T-helper 17 cell (primary cell): Measurements from ENCODE around the gene PARK7. TPM values are rescaled to one million over a fixed set of nuclear protein-coding genes. Genes with fewer than 3 reads are reported as not detected.

Experiments
- ATAC-seq: fragments of 150-1000 bp; cut with Tn5 transposase; 2 replicates; pipeline ENCODE4 v1.10.0; 2021; ENCODE audit warnings: mild to moderate bottlenecking, moderate library complexity
- DNase-seq, 3 donors: peaks; one replicate each; pipeline versions ENCODE4 v3.0.0 to v3.0.0-alpha.2; 2020 to 2021
- H3K9me3 ChIP-seq: one replicate; pipeline ENCODE4 v1.7.0; 2013; ENCODE audit warnings: low read length, mild to moderate bottlenecking; ENCODE audit not compliant: control insufficient read depth, poor library complexity, severe bottlenecking
- H3K27ac Mint-ChIP-seq: one replicate; pipeline ENCODE4 v1.8.0; 2022; ENCODE audit warnings: mild to moderate bottlenecking, moderate library complexity, mixed read lengths
- H3K27me3 Mint-ChIP-seq: one replicate; pipeline ENCODE4 v1.8.0; 2022; ENCODE audit warnings: mixed read lengths
- H3K36me3 Mint-ChIP-seq: one replicate; pipeline ENCODE4 v1.8.0; 2022; ENCODE audit warnings: low read depth, mixed read lengths
- H3K4me1 Mint-ChIP-seq: one replicate; pipeline ENCODE4 v1.8.0; 2022; ENCODE audit warnings: mild to moderate bottlenecking, mixed read lengths
- H3K4me3 Mint-ChIP-seq: one replicate; pipeline ENCODE4 v1.8.0; 2022; ENCODE audit warnings: mild to moderate bottlenecking, moderate library complexity, mixed read lengths
- total RNA-seq, 4 donors: library from RNA in 2 of 4; stranded (reverse) in 2 of 4; gene quantifications; one replicate each; pipeline ENCODE4 v1.2.3 and lab custom pipeline; 2022 to 2026

PARK7 gene
- total RNA-seq, 2 donors from 2014 or later, result 106 to 123 TPM

GRCh38 chr1:8011016-8011415 is 49.5 kb downstream of the PARK7 start:
- H3K9me3 ChIP-seq, result no peaks in the 10 kb centered on the region
- ATAC-seq (no peak), DNase-seq (no peak)
- Mint-ChIP-seq H3K4me3 (no peak overlapping the region), H3K27me3 (peaks cover 4% of the 10 kb centered on the region), H3K36me3 (no peaks in the 10 kb centered on the region), H3K27ac (no peak overlapping the region), H3K4me1 (peaks cover 2% of the 10 kb centered on the region)

GRCh38 chr1:8011923-8012858 is 50.7 kb downstream of the PARK7 start:
- Mint-ChIP-seq H3K4me1 (peaks cover 2% of the 10 kb centered on the region), H3K36me3 (no peaks in the 10 kb centered on the region), H3K27ac (no peak overlapping the region), H3K27me3 (peaks cover 12% of the 10 kb centered on the region), H3K4me3 (no peak overlapping the region)
- no peak for DNase-seq
- no peak for ATAC-seq
- H3K9me3 ChIP-seq, result no peaks in the 10 kb centered on the region

GRCh38 chr1:8012955-8013354 is 51.4 kb downstream of the PARK7 start:
- H3K27ac Mint-ChIP-seq, result no peak overlapping the region
- H3K36me3 Mint-ChIP-seq, result no peaks in the 10 kb centered on the region
- ATAC-seq, result no peak
- no peak for DNase-seq
- no peak overlapping the region for H3K4me3 Mint-ChIP-seq
- no peaks in the 10 kb centered on the region for H3K9me3 ChIP-seq
- peaks cover 2% of the 10 kb centered on the region for H3K4me1 Mint-ChIP-seq
- H3K27me3 Mint-ChIP-seq, result peaks cover 16% of the 10 kb centered on the region

- H3K9me3 ChIP-seq, result no peaks in the 10 kb centered on the region
- Mint-ChIP-seq H3K27me3 (peaks cover 20% of the 10 kb centered on the region), H3K4me3 (no peak overlapping the region), H3K4me1 (peaks cover 2% of the 10 kb centered on the region), H3K36me3 (no peaks in the 10 kb centered on the region), H3K27ac (no peak overlapping the region)
- DNase-seq, result no peak
- ATAC-seq, result no peak
These were observed 51.9 kb downstream of the PARK7 start for GRCh38 chr1:8013399-8013798.

- Mint-ChIP-seq H3K4me1 (peaks cover 3% of the 10 kb centered on the region), H3K27ac (no peak overlapping the region), H3K36me3 (peaks cover 2% of the 10 kb centered on the region), H3K4me3 (no peak overlapping the region), H3K27me3 (peaks cover 23% of the 10 kb centered on the region)
- no peak for ATAC-seq
- no peak for DNase-seq
- no peaks in the 10 kb centered on the region for H3K9me3 ChIP-seq
These were observed 52.3 kb downstream of the PARK7 start for GRCh38 chr1:8013800-8014199.

GRCh38 chr1:8014381-8014988 is 53.0 kb downstream of the PARK7 start:
- no peaks in the 10 kb centered on the region for H3K9me3 ChIP-seq
- H3K36me3 Mint-ChIP-seq, result peaks cover 4% of the 10 kb centered on the region
- H3K27me3 Mint-ChIP-seq, result peaks cover 30% of the 10 kb centered on the region
- H3K27ac Mint-ChIP-seq, result no peak overlapping the region
- DNase-seq (no peak), ATAC-seq (no peak)
- no peak overlapping the region for H3K4me3 Mint-ChIP-seq
- peaks cover 5% of the 10 kb centered on the region for H3K4me1 Mint-ChIP-seq

- Mint-ChIP-seq H3K27ac (no peak overlapping the region), H3K27me3 (peaks cover 31% of the 10 kb centered on the region), H3K4me1 (peaks cover 5% of the 10 kb centered on the region), H3K36me3 (peaks cover 4% of the 10 kb centered on the region), H3K4me3 (no peak overlapping the region)
- DNase-seq (peak in 1 of 3 donors; percentile 25), ATAC-seq (peak; percentile 51)
- H3K9me3 ChIP-seq, result no peaks in the 10 kb centered on the region
These were observed 53.7 kb downstream of the PARK7 start for GRCh38 chr1:8015036-8015808.

GRCh38 chr1:8015809-8016165 is 54.3 kb downstream of the PARK7 start:
- no peak overlapping the region for H3K27ac Mint-ChIP-seq
- peaks cover 5% of the 10 kb centered on the region for H3K4me1 Mint-ChIP-seq
- ATAC-seq (no peak), DNase-seq (no peak)
- H3K9me3 ChIP-seq, result no peaks in the 10 kb centered on the region
- peaks cover 4% of the 10 kb centered on the region for H3K36me3 Mint-ChIP-seq
- no peak overlapping the region for H3K4me3 Mint-ChIP-seq
- peaks cover 31% of the 10 kb centered on the region for H3K27me3 Mint-ChIP-seq

- Mint-ChIP-seq H3K36me3 (peaks cover 4% of the 10 kb centered on the region), H3K27ac (no peak overlapping the region), H3K4me1 (peaks cover 5% of the 10 kb centered on the region), H3K4me3 (no peak overlapping the region), H3K27me3 (peaks cover 31% of the 10 kb centered on the region)
- ATAC-seq (no peak), DNase-seq (no peak)
- H3K9me3 ChIP-seq, result no peaks in the 10 kb centered on the region
These were observed 54.8 kb downstream of the PARK7 start for GRCh38 chr1:8016210-8016894.

- Mint-ChIP-seq H3K27ac (no peak overlapping the region), H3K36me3 (peaks cover 4% of the 10 kb centered on the region), H3K27me3 (peaks cover 33% of the 10 kb centered on the region), H3K4me1 (peaks cover 5% of the 10 kb centered on the region), H3K4me3 (no peak overlapping the region)
- no peak for DNase-seq
- H3K9me3 ChIP-seq, result no peaks in the 10 kb centered on the region
- no peak for ATAC-seq
These were observed 55.4 kb downstream of the PARK7 start for GRCh38 chr1:8016895-8017241.

GRCh38 chr1:8017495-8018197 is 56.1 kb downstream of the PARK7 start:
- H3K36me3 Mint-ChIP-seq, result peaks cover 4% of the 10 kb centered on the region
- ATAC-seq, result no peak
- H3K9me3 ChIP-seq, result no peaks in the 10 kb centered on the region
- H3K4me1 Mint-ChIP-seq, result peaks cover 5% of the 10 kb centered on the region
- H3K27ac Mint-ChIP-seq, result no peak overlapping the region
- H3K4me3 Mint-ChIP-seq, result no peak overlapping the region
- DNase-seq, result no peak
- peaks cover 41% of the 10 kb centered on the region for H3K27me3 Mint-ChIP-seq

GRCh38 chr1:8018492-8019228 is 57.1 kb downstream of the PARK7 start:
- ATAC-seq (no peak), DNase-seq (no peak)
- Mint-ChIP-seq H3K4me3 (no peak overlapping the region), H3K27me3 (peaks cover 46% of the 10 kb centered on the region), H3K27ac (no peak overlapping the region), H3K4me1 (peaks cover 5% of the 10 kb centered on the region), H3K36me3 (peaks cover 4% of the 10 kb centered on the region)
- no peaks in the 10 kb centered on the region for H3K9me3 ChIP-seq
